OCI-M1 (cell line): ENCODE data around the gene NPR3.

Source experiments
- DNase-seq: peaks from one replicate; lab custom pipeline; 2025; lab: John Stamatoyannopoulos, UW

The NPR3 gene

GRCh38 chr5:32808783-32809182, 97.7 kb downstream of the NPR3 start:
- DNase-seq = no peak

GRCh38 chr5:32810804-32811203, 99.7 kb downstream of the NPR3 start:
- no peak for DNase-seq

- no peak for DNase-seq
These were observed 101.3 kb downstream of the NPR3 start for GRCh38 chr5:32812399-32812798.

GRCh38 chr5:32814141-32814540, 103.0 kb downstream of the NPR3 start:
- DNase-seq = no peak

GRCh38 chr5:32814620-32815019, 103.5 kb downstream of the NPR3 start:
- DNase-seq = no peak

GRCh38 chr5:32827981-32828380, 116.9 kb downstream of the NPR3 start:
- no peak for DNase-seq

GRCh38 chr5:32828492-32828891, 117.4 kb downstream of the NPR3 start:
- DNase-seq = no peak

- no peak for DNase-seq
These were observed 120.5 kb downstream of the NPR3 start for GRCh38 chr5:32831624-32832023.

- DNase-seq = no peak
These were observed 122.0 kb downstream of the NPR3 start for GRCh38 chr5:32833127-32833526.

GRCh38 chr5:32833663-32834062, 122.5 kb downstream of the NPR3 start:
- no peak for DNase-seq

- DNase-seq = no peak
These were observed 123.1 kb downstream of the NPR3 start for GRCh38 chr5:32834251-32834650.

- DNase-seq = no peak
These were observed 125.1 kb downstream of the NPR3 start for GRCh38 chr5:32836176-32836575.

GRCh38 chr5:32837211-32837610, 126.1 kb downstream of the NPR3 start:
- no peak for DNase-seq

- DNase-seq = no peak
These were observed 128.0 kb downstream of the NPR3 start for GRCh38 chr5:32839106-32839505.

- no peak for DNase-seq
These were observed 129.5 kb downstream of the NPR3 start for GRCh38 chr5:32840606-32841005.
